DMS53 treated with DMSO at 0.1 percent for 48 hours (cell line): ENCODE results near the gene CD8B.
"Not testable (repeated sequence)": the region's sequence is repeated elsewhere in the genome, so short reads cannot be mapped to it uniquely, and the experiment has no call there.

Experiments used
- DNase-seq: peaks from one replicate; lab custom pipeline; 2025; ENCODE audit not compliant: unreplicated experiment; lab: John Stamatoyannopoulos, UW

The CD8B gene

DNA sequence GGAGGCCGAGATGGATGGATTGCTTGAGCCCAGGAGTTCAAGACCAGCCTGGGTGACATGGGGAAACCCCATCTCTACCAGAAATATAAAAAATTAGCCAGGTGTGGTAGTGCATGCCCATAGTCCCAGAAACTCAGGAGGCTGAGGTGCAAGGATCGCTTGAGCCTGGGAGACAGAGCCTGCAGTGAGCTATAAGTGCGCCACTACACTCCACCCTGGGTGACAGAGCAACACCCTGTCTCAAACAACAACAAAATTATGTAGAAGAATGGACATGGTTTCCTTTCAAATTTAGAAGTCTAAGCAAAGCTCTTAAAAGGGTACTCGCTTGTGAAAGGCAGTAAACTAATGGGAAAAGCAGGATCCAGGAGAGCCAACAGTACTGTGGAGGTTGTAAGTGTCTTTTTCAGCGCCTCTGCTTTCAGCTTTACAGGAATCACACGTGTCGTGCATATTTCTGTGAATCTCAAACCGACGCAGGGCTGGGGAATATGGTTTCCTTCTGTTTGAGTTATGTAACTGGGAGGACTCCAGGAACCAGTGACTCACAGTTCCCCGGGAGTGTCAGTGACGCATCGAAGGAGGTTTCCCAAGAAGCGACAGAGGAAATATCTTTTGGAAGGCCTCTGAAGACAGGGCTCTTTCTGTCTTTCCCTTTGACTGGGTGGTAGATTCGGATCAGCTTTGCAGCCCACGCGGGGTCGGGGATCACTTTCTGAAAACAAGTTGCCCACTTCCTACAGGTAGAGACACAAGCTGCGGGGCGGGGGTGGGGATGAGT is 24.6 kb downstream of the CD8B start:
- not testable (repeated sequence) for DNase-seq

DNA sequence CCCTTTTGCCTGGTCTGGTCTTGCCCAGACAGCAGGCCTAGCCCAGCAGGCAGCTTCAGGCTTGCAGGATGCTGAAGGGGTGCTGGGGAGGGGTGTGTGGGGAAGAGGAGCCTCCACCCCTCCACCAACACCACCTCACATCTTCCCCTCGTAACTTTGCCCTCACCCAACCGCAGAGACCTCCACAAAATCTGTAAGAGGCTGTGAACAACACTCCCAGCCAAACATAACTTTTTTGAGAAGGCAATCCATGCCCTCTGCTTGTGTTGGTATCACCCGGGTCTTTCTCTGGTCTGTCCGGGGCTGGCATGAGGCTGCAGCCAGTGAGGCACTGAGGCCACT is 26.2 kb downstream of the CD8B start:
- DNase-seq: not testable (repeated sequence)

DNA sequence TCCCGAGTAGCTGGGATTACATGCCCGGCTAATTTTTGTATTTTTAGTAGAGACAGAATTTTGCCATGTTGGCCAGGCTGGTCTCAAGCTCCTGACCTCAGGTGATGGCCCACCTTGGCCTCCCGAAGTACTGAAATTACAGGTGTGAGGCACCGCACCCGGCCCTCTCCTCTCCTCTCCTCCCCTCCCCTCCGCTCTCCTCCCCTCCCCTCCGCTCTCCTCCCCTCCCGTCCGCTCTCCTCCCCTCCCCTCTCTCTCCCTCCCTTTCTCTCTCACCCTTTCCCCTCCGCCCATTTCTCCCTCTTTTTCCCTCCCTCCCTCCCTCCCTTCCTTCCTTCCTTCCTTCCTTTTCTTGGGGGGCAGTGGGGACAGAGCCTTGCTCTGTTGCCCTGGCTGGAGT is 28.4 kb downstream of the CD8B start:
- DNase-seq: no peak

DNA sequence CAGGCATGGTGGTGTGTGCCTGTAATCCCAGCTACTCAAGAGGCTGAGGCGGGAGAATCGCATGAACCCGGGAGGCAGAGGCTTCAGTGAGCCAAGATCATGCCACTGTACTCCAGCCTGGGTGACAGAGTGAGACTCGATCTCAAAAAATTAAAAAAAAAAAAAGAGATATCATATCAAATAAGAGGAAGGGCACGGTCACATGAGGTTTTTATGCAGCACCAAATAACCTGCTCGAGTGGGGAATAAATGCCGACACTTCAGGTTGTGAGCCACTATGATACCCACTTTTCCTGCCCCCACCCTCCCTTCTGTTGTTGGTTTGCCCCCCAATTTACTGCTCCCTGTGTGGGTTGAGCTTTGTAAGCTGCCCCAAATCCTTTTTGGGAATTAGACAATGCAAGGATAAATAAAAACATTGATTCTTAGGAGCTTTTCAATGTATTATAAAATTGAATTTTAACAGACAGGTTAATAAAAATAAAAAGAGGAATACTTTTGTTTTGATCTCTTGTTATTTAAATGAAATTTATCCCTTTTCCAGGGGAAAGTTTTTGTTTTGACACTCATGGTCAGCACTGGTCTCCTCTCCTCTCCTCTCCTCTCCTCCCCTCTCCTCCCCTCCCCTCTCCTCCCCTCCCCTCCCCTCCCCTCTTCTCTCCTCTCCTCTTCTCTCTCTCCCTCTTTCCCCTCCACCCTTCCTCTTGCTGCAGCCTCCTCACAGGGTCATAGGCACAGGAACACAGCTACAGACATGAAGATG is 29.2 kb downstream of the CD8B start:
- DNase-seq: no peak

DNA sequence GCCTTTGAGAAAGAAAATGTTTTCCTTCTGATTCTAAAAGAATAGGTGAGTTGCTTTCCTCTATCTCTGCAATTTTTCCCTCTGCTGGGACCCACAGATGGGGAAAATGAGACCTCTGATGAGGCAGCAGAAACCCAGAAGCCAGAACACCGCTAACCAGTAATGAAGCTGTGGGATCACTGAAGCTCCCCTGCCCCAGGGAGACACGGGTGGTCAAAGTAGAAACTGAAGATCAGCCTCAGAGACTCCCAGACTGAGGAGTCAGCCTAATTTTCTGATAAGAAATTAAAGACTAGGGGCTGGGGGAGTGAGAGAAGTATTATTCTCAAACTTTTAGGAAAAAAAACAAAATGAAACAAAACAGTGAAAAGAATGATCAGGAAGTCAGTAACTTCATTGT is 30.1 kb downstream of the CD8B start:
- no peak for DNase-seq

DNA sequence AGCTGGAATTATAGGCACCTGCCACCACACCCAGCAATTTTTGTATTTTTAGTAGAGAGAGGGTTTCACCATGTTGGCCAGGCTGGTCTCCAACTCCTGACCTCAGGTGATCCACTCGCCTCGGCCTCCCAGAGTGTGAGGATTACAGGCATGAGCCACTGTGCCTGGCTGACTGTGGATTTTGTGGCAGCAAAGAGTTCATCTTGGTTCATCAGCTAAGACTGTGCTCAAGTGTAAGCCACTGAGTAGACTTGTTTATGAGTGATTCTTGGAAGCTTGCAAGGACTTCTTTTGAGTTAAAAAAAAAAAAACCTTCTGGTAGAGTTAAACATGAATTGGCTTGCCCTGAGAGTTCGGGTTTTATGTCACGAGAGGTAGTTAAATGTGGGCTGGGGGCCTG is 34.7 kb downstream of the CD8B start:
- no peak for DNase-seq

DNA sequence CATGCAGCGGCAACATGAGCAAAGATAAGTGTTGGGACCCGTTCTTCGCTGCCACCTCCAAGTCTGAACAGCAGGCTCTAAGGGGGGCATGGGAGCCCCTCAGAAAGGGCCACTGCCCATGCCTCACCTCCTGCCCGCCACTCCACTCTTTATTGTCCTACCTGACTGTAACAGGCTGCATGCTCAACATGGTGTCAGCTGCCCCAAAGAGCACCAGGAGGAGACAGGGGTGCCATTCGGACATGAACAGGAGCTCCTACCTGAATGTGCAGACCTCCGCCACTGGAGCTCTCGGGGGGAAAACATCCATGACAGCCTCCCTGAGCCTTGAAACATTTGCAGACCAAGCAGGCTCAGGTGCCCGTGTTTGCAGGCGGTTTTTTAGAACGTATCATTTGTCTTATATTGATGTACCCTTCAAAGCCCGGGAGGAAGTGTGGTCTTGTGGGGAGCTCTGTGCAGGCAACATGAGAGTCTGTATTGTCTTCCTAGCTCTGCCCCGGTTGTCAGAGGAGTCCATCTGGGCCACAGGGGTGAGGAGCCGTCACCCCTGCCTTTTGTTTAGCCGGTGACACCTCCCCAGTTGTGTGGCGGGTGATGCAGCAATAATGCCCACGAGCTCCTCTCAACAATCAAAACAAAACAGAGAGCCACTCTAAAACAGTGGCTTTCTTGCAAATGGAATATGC is 35.8 kb downstream of the CD8B start:
- no peak for DNase-seq

DNA sequence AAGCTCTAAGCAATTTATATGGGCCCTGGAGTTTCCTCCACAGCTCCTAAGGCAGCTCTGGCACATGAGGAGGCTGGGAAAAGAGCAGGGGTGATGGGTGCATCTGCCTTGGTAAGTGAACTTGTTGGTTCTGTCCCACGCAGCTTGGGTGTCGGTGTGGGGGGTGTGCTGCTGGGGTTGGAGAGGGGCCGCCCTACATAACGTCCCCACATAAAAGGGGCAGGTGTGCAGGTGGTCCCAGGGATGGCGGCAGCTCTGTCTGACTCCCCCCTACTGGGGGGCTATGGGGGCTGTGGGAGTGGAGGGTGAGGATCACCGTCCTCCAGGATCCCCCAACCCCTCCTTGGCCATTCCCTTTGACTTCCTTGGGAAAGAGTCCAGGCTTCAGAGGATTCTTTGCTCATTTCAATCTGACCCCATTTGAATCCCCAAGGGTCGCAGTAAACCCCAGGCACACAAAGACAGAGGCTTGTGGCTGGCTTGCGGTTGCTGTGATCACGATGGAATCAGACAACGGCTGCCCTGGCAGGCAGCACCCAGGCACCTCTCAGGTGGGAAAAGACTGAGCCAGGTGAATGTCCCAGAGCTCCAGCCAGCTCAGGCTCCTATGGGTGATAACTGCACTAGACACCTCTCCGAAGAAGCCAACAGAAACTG is 36.5 kb downstream of the CD8B start:
- DNase-seq: no peak

DNA sequence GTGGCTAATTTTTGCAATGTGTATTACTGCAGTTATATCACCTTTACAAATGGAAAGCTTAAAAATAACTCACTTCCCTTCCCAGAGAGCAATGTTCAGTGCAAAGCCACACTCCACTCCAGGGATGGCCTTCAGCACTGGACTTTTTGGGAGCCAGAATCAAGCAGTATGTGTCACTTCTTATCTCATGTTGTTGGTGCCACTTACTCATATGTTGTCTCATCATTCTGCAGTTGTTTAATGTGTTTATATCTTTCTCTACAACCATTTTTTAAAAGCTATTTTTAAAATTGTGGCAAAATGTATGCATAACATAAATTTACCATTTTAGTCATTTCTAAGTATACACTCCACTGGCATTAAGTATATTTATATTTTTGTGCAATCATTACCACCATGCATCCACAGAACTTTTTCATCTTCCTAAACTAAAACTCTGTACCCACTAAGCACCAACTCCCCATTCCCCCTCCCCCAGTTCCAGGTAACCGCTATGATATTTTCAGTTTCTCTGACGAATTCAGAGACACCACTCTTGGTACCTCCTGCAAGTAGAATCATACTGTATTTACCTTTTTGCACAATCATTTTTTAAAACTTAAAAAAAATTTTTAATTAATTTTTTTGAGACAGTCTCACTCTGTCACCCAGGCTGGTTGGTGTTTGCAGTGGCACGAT is 38.9 kb downstream of the CD8B start:
- DNase-seq: no peak

DNA sequence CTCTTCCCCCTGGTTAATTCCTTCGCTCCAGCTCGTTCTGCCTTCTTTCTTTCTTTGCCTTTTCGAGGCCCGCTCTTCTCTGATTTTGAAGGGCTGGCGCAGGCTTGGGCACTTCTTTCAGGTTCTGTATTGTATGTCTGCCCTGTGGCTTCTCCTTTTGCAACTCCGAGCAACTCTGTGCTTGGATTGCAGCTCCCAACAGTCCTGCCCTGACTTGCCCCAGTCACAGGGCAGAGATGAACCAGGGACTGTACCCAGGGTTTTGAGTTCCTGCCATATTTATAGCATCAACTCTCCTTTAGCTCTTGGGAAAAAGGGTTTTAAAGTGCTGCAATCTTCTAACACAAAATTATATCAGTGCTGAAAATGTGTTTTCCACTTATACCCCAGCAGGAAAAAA is 39.8 kb downstream of the CD8B start:
- DNase-seq: no peak

DNA sequence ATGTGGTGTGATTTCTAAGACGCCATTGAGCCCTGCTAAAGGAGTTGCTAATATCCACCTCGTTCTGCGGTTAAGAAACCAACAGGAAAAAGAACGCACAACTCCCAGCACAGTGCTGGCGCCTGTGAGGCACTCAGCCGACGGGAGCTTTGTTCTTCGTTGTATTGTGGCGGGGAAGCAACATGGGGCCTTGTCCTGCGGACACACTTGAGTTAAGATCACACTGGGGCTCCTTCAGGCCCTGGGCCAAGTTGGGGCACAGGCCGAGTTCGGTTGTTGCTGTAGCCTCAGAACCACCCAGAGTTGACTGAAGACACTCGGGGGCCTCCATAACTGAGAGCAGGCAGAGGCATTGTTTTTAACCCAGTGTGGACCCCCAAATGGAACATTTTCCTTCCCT is 40.4 kb downstream of the CD8B start:
- DNase-seq: no peak

DNA sequence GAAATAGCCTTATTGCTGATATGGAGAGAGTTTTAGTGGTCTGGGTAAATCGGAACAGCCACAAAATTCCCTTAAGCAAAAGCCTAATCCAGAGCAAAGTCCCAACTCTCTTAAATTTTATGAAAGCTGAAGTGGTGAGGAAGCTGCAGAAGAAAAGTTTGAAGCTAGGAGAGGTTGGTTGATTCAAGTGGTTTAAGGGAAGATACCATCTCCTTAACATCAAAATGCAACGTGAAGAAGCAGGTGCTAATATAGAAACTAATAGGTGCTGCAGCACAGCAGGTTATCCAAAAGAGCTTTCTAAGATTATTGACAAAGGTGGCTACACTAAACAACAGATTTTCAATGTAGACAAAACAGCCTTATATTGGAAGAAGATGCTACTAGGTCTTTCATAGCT is 42.7 kb downstream of the CD8B start:
- no peak for DNase-seq

DNA sequence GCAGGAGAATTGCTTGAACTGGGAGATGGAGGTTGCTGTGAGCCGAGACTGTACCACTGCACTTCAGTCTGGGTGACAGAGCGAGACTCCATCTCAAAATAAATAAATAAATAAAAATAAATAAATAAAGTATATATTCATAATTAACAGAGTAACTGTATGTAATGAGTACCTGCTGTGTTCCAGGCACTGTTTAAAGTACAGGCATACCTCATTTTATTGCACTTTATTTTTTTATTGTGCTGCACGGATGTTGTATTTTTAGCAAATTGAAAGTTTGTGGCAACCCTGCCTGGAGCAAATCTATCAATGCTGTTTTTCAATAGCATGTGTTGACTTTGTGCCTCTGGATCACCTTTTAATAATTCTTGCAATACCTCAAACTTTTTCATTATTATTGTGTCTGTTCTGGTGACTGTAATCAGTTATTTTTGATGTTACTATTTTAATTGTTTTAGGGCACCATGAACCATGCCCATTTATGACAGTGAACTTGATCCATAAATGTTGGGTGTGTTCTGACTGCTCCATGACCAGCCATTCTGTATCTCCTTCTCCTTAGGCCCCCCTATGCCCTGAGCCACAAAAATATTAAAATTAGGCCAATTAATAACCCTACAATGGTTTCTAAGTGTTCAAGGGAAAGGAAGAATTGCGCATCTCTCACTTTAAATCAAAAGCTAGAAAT is 43.4 kb downstream of the CD8B start:
- DNase-seq: no peak

DNA sequence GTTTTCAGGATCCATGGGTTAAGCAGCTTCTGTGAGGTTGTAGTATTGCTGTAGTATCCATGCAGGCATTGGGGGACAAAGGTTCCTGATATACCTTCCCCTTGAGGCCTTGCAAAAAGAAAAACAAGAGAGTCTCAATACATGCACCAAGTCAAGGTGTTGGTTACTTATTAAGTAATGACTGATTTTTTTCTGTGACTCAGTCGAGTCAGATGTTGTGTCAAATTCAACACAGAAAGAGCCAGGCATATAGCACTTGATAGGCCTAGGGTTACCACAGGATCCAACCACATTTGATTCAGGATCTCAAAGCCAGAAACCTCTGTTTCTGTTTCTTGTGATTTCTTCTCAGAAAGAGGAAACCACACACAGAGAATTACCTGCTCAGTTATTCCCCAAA is 46.1 kb downstream of the CD8B start:
- DNase-seq: no peak

DNA sequence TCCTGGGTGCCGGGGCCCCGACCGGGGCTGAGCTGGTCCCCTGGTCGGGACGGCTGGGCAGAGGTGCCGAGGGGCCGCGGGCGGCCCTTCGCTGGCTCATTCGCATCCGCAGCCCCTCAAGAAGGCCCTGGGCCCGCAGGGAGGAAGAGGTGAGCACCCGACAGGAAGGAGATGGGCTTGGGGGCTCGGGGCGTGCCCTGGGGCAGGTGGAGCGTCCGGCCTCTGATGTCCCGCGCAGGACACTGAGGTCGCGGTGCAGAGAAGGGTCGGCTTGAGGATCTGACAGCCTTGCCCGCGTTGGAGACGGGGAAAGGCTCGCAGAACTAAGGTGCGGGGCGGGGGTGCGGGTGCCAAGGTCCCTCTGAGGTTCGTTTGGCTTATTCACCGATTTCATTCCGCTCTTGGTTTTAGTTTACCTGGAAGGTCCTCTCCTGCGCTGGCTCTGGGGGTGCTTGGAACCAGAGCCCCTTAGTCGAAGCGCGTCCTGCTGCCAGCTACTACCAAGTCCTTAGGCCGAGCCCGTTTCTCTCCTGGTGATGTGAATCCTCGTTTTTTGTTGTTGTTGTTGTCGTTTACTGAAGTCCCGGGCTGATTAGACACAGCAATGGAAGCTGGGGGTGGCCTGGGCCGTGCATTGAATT is 52.1 kb downstream of the CD8B start:
- no peak for DNase-seq

DNA sequence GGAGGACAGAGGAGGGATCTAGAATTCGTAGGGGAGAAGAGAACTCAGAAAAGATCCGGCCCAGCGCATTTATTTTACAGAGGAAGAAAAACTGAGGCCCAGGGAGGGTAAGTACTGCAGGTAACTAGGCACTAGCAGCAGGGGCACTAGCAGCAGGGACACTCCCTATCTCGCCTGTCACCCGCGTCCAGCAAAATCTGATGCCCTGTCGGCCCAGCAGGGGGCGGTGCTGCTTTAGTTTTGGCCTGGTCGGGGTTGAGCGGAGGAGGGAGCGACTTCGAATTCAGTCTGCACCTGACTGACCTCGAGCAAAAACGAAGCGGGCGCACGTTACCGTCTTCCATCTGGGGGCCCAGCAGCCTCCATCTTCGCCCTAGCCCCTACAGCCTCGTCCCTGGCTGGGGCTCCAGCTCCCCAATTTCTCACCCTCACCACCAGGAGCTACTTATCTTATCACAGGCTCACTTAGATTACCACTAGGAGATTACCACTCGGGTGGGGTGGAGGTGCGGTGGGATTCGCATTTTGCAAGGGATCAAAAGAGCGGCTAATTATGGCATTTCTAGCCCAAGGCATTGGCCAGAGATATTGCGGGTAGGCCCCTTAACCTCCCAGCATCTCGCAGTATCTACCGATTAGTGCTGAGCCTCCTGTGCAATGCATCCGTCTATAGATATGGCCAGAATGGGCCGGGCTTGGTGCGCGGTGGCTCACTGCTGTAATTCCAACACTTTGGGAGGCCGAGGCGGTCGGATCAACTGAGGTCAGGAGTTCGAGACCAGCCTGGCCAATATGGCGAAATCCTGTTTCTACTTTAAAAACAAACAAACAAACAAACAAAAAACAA is 53.1 kb downstream of the CD8B start:
- DNase-seq: peak; percentile 97

DNA sequence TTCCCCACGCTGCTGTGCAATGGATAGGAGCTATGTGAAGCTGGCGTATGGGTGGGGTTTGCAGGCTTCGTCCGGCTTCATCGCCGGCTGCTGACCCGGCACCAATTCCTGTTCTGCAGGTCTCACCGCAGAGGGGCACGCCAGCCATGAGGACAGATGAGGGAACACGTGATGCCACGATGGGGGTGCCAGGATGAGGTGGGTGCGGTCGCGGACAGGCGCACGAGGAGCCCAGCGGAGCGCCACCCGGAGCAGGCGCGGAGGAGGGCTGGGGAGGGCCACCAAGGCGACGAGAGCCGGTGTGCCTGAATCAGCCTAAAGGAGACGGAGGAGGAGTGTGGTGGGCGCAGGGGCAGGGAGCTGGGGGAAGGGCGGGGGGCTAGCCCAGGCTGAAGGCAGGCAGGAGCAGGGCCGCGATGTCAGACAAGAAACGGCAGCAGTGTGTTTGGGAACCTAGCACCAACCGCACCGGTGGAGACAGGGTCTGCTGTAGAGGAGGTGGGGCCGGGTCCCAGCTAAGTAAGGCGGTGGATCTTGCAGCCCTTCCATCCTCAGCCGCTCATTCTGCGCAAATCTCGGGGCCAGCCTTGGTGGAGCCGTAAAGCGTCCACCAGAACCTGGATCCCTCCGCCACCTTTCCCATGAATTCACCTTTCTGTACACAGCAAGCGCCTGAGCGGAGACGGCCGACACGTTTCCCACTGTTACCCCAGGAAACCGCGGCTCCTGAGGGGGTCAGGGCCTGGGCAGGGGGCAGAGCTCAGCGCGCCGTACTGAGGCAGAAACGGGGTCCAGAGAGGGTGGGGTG is 54.0 kb downstream of the CD8B start:
- DNase-seq: peak; percentile 83

DNA sequence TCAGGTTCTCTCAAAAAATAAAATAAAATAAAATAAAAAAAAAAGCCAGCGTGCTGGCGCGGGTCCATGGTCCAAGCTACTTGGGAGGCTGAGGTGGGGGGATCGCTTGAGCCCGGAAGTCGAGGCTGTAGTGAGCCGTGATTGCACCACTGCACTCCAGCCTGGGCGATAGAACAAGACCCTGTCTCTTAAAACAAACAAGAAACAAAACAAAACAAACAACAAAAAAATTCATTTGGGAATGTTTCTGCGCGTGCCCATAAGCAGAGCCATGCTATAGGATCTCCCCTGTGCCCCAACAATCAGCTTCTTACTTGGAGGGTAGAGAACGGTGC is 54.6 kb downstream of the CD8B start:
- no peak for DNase-seq
